ENCODE measurements around the gene VPS39. TPM values are rescaled to one million over a fixed set of nuclear protein-coding genes. Genes with fewer than 3 reads are reported as not detected.

Gene VPS39
- total RNA-seq, 1 donor from 2014 or later: 31.9 TPM

DNA sequence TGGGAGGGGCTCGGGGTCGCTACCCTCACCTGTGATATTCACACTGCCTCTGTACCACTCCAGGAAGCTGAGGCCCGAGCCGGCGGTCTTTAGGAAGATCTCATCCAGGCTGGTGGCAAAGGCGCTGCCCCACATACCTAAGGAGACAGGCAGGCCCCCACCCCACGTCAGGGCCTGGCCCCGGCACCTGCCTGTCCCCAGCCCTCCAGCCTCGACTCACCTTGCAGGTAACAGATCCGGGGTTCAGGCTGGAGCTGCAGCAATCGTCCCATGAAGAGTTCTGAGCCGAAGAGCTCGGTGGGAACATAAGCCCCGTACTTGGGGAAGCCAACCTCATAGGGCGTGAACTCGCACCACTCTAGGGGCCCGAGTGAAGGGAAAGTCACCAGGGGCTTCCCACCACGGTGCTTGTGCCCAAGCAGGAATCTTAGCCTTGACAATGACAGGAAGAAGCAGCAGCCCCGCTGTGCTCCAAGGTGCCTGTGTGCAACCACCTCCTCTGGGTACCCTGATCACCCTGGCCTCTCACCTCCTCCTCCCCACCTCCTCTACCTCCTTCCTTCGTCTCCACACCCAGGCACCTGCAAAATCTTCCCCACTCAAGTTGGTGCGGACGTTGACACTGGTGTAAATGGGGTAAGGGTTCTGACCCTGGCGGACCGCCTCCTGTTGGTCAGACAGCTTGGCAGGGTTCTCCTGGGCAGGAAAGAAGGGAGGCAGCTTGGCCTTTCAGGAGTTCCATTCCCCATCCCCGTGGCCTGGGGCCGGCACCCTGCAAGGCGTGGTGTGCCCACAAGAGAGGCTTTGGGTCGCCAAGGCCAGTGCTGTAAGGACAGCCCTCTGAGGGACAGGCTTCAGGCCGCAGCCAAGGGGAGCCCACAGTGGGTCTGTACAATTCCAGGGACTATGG, 62.3 kb downstream of the VPS39 start:
- no peak for DNase-seq (ENCODE audit: low read depth in 2 of 2)

DNA sequence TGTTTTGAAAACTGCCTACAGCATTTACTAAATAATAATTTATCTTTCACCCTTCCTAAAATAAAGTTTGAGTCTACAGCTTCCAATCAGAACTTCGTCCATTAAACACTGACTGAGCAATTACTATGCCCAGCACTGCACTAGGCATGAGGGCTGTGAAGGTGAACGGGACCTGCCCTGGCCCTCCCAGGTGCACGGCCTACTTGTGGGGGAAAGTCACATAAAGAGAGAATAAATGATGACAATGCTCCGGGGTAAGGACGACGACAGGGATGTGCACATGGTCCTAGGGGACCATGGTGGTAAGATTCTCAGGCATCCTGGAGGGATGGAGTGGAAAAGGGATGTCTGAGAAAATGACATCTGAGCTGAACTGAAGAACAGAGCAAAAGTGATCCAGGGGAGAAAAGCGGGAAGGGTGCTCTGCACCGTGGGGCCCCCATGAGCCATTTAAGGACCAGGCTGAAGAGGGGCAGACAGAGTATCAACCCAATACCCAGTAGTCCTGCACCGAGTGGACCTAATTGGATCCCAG, 63.2 kb downstream of the VPS39 start:
- DNase-seq (ENCODE audit: low read depth in 2 of 2): no peak

DNA sequence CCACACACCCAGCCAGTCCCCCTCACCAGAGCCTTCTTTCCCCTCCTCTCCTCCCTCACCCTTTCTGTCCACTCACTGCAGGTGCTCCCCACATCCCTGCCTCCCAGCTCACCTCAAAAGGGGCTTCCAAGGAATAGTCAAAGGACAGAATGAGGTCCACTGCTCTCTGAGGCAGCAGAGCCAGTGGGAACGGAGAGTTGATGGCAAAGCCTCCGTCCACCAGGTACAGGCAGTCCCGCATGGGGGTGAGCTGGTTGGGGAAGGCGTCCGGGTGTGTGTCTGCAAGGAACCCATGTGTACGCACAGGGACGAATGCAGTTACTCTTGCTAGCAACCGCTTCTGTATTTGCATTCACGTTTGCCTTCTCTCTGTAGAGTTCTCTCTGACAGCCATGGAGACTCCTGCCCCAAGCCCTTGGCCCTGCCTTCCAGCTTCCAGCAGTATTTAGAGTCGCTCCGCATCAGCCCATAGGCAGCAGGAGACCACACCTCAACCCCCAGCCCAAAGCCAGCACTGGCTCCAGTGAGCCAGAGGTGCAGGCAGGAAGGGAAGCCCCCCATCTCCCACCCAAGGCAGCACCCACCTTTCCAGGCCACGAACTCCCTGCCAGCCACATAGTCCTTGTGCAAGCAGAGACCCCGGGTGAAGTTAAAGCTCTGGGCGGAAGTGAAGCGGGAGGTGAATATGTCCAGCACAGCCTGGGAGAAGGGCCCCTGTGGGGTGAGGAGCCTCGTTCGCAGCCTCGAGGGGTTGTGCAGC, 64.1 kb downstream of the VPS39 start:
- no peak for DNase-seq (ENCODE audit: low read depth in 2 of 2)

DNA sequence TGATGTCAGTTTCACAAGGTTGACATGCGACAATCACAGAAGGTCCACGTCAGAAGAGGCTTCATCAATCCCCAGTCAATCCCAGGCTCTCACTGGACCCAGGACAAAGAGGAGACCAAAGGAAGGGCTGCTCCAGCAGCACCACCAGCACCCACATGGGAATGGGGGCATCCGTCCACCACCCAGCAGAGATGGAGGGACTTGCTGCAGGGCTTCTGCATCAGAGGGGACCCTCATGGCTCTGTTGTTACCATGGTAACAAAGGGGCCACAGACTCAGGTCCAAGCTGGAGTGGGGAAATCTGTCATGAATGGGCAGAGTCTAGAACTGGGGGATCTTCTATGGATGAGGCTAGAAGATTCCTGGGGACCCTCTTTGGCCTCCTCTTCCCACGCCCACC, 64.7 kb downstream of the VPS39 start:
- DNase-seq (ENCODE audit: low read depth in 2 of 2): no peak

DNA sequence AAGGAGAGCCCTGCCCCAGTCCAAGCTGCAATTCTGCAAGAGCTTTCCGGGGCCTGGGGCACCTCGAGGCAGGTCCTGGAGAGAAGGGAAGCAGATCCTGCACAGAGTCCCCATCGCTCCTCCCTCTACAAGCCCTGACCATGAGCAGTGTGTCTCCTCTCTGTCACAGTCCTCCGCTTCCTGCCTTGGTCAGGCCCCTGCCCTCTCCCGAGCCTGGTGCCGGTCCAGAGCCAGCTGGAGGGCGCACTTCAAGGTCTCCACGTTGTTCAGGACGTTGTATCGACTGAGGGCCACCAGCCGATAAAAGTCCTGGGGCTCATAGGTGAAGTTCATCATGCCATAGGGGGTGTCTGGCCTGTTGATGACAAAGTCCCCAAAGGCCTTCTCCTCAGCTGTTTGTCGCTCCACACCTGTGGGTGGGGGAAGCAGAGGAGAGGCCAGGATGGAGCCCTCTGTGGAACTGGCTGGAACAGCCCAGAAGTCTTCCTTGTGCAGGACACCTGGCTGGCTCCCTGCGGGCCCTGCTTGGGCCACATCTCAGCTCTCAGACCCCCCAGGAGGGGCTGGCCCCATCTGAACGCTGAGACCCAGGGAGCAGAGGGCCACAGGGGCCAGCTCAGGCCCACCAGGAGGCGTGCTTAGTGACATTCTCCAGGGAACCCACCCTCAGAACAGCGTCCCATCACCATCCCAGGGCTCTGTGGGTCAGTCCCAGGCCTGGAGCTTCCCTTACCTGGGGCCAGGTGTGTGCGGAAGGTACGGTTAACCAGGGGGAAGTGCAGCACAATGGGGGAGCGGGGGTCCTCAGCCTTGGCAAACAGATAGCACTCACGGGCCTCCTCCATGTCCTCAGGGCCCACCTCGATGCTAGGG, 66.1 kb downstream of the VPS39 start:
- DNase-seq (ENCODE audit: low read depth in 2 of 2): no peak

DNA sequence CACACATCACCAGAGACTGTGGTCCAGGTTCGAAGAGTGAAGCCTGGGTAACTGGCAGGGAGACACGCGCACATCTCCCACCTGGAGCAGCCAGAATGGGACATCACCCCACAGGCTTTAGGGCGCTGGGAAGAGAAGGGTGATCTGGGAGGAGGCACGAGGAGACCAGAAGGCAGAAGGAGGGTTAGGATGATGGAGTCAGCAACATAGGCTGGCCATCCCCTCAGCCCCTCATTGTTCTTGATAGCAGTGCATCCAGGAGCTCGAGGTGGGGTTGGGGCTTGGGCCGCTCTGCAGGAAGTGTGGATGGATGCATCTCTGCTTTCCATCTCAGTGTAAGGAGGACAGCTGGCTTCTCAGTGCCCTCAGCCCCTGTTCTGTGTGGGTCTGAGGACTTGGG, 66.9 kb downstream of the VPS39 start:
- DNase-seq (ENCODE audit: low read depth in 2 of 2): no peak

DNA sequence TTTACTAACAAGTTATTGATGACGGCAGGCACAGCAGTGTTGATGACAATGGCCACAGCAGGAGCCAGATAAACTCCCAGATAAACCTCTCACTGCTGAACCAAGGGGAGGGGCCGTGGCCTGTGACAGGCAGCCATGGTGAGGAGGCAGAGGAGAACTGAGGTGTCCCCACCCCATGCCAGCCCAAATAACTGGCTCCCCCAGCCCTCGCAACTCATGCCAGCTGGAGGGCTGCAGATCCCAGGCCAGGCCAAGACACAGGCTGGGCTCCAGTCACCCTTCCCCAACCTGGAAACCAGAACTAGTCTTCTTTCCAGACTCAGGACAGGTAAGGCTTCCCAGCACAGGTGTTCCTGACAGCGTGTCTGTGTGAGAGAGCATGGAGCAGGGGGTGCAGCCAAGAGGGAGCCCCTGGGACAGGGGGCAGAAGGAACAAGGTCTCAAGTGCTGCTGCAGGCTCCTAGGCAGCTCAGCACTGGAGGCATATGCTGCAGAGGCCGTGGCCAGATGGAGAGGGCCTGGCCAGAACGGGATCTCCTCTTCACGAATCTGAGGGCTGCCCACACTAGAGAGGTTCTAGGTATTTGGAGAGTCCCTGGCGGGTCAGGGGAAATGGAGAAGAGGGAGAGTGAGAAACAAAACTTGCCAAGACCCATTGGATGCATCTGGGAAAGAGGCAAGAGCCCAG, 67.6 kb downstream of the VPS39 start:
- no peak for DNase-seq (ENCODE audit: low read depth in 2 of 2)

DNA sequence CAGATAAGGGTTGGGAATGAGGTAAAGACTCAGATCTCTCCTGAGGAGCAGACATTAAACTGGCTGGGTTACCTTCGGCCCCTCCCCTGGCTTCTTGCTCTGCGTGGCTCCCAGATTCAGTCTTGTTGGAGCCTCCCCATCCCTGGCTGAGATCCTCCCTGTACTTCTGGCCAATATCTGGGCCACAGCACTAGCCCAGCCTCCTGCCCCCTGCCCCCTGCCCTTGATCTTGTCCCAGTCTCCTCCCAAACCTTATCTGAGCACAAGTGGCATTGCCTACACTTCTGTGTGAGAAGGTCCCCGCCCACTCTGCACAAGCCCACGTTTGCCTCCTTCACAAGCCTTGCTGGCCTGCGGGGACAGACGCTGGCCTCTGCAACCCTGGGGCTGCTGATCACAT, 68.5 kb downstream of the VPS39 start:
- DNase-seq (ENCODE audit: low read depth in 2 of 2): no peak

DNA sequence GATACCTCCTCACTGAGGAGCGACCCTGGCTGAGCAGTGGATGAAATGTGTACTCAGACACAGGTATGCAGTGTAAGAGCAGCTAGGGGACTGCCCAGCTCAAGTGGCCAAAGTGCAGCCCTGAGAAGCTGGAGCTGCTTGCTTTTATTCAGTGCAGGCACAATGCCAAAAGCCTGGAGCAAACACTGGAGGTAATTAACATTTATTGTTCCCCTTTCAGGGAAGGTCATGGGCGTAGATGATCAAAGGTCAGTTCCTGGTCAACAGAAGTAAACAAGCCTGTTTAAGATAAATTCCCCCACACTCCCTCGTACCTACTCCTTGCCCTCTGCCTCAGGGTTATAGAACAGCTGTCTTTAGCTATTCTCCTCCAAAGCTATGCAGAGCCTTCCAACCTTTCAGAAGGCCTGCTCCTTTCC, 69.1 kb downstream of the VPS39 start:
- DNase-seq (ENCODE audit: low read depth in 2 of 2): no peak

DNA sequence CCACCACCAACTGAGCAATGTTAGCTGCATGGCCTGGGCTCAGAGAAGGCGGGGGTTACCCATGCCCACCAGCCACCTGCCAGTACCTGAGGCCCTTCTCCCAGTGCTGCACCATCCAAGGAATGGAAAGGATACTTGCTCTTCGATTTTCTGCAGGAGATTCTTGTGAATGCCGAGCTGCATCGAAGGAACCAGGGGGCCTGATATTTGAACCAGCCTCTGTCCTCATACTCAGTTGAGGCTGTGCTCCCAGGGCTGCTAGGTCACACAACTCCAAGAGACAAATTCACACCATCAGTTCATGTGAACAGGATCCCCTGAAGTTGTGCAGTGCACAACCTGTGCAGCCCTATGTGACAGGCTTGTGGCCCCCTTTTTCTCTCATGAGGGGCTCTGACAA, 69.7 kb downstream of the VPS39 start:
- DNase-seq (ENCODE audit: low read depth in 2 of 2): no peak

DNA sequence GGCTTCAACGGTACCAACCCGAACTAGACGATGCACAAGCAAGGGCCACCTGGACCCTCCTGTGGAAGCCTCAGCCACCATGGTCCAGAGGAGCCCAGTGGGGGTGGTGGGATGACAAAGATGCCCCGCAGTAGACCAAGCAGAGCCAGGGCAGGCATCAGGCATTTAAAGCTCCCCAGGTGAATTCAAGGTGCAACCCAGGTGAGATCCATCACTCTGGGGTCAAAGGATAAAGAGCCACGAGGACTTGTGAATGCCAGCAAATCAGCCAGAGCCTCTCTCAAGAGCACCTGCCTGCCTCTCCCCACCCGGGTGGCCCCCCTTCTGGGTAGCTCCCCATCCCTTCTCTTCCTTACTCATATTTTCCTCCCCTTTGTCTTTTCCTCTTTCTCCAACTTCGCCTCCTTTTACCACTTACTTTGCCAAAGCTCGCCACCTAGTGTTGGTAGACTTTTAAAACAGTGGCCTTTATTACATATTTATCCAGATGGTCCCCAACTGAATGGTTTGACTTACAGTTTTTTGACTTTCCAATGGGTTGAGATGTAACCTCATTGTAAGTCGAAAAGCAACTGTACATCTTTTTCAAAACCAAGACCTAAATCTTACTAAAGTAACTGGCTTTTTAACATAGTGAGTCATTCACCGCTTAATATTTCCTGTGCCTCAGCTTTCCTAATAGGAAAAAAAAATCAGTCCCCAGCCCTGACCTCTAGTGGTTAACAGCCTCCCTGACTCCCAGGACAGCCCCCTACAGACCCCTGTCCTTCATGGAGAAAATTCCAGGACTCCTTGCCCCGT, 70.4 kb downstream of the VPS39 start:
- DNase-seq (ENCODE audit: low read depth in 2 of 2): peak; percentile 57 to 66

DNA sequence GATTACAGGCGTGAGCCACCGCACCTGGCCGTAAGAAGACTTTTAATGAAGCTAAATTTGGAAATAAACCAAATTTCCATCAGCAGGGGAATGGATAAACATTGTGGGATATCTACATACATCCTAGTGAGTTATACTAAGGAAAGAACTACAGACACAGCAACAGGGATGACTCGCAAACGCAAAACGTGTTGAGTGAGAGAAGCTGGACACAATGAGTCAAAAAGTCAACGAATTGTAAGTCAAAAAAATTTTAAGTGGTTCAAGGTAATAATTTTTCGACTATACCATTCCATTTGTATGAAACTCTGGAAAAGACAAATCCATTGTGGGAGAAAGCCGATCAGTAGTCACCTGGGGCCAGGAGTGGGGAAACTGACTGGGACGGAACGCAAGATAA, 71.6 kb downstream of the VPS39 start:
- DNase-seq (ENCODE audit: low read depth in 2 of 2): no peak

DNA sequence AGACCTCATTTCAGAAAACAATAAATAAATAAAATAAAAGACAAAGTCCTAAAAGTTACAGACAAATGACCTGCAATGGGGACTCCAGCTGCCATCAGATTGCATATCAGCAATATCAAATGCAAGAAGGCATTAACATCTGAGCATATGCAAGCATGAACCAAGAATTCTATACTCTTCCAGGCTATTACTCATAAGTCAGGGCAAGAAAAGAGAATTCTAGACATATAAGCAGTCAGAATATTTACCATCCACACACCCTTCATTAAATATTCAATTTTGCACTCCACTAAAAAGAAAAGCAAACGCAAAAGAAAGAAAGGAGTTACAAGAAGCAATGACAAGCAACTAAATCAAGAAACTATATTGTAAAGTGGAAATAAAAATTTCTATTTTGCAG, 72.8 kb downstream of the VPS39 start:
- no peak for DNase-seq (ENCODE audit: low read depth in 2 of 2)

DNA sequence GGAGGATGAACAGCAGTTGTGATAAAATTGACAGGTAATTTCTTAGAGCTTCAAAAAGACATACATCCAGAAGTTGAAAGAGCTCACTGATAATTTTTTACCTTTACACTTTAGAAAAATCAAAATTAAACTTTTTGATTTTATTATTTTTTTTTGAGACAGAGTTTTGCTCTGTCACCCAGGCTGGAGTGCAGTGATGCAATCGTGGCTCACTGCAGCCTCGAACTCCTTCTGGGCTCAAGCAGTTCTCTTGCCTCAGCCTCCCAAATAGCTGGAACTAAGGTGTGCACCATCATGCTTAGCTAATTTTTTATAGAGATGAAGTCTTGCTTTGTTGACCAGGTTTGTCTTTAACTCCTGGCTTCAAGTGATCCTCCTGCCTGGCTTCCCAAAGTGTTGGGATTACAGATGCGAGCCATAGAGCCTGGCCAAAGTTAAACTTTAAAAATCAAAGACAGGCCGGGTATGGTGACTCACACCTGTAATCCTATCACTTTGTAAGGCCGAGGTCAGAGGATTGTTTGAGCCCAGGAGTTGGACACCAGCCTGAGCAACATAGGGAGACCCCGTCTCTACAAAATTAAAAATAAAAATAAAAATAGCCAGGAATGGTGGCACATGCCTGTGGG, 73.4 kb downstream of the VPS39 start:
- DNase-seq (ENCODE audit: low read depth in 2 of 2): no peak

DNA sequence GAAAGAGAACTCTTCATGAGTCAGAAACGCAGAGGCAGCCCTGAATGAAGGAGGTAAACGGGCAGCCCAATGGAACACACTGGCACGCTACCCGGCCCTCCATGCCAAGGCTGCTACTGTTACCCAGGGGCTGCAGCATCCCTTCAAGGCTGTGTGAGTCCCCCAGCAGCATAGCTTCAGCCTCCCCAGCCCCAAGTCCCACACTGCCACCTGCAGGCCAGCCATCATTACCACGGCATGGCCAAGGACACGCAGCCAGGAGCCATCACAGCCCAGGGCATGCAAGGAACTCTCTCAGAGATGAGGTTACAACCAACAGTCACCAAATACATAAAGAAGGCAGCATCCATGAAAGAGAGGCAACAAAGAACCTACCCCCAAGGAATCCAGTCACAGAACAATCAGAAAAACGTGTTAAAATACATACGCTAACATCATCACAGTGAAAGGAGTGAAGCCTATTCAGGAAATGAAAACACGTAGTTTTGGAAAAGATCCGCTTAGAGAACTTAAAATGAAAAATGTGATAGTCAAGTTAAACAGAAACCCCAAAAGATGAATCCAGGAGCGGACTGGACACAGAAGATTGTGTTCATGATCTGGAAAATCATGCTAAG, 74.1 kb downstream of the VPS39 start:
- peak; percentile 58 to 79 for DNase-seq (ENCODE audit: low read depth in 2 of 2)

DNA sequence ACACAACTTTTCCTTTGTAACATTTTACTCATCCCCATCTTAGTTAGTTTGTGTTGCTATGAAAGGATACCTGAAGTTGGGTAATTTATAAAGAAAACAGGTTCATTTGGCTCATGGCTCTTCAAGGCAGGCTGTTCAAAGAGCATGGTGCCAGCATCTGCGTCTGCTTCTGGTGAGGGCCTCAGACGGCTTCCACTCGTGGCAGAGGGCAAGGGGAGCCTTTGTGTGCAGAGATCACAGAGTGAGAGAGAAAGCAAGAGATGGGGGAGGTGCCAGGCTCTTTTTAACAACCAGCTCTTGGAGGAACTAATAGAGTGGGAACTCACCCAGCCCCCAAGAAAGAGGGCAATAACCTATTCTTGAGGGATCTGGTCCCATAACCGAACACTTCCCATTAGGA, 74.7 kb downstream of the VPS39 start:
- no peak for DNase-seq (ENCODE audit: low read depth in 2 of 2)

DNA sequence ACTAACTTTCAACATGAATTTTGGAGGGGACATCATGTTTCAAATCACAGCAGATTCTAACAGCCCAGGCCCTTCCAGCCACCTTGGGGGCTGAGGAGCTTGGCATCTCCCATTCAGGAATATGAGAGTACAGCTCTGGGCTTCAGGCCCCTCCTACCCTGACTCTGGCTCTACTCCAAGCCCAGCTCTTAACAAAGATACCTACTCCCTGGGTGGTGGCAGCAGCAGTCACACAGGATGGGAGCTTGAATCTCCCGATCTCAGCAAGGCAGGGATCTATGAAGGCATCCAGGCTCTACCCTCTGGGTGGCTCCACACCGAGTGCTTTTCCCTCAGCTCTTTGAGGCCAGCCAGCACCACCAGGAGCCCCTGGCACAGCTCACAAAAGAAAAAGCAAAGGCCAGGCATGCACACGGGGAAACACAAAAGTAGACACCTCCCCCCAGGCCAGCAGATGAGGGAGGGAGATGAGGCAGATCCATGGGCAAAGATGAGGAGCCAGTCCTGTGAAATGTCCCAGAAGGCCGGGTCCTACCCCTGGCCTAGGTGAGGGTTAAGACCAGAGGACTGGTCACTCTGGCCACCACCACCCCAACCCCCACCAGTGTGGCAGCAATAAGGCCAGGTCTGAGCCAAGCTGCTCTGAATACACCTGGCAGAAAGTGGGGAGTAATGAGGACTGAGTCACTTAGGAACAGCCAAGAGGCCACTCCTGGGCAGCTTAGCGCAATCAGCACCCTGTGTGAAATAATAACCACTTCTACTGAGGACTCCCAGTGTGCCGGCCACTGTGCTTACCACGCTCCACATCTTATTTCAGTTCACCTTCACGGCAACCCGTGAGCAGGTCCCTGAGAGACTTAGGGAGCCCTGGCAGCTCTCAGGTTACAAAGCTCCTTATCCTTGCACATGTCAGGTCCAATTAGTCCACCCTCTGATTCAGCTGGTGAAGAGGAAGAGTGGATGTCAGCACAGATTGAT, 76.0 kb downstream of the VPS39 start:
- no peak for DNase-seq (ENCODE audit: low read depth in 2 of 2)

DNA sequence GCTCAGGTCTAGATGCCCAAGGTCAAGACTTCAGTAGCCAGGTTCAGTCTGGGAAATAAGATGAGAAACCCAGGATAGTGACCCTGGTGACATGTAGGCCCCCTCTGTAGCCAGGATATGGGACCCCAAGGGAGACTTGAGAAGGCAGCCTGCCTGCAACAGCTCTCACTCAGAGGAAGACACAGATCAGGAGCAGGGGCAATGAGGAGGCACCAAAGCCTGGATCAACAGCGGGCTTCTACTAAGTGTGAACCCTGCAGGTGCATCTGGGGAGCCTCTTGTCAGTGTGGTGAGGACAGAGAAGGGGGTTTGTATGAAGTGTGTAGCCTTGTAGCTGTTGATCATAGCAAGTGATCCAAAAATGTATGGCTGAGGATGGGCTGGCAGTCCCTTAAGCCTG, 77.1 kb downstream of the VPS39 start:
- no peak for DNase-seq (ENCODE audit: low read depth in 2 of 2)

Measured in lung microvascular endothelial cell (primary cell).